ENCODE results near the gene CUL9.

DNA sequence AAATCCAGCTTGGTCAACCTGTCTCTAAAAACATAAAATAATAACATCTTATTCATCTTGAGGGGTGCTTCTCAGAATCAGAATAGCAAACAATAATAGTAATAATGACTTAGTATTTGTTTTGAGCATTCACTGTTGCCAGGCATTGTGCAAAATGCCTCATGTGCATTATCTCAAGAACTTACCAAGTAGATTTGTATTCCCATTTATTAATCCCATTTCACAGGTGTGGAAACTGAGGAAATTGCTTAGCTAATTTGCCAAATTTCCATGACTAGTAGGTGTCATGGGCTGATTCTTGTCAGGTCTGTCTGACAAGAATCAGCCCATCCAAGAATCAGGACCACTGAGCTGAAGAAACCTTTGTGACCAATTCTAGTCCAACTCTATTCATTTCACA is 66.8 kb downstream of the CUL9 start:
- TF ChIP-seq, protein P1, sequence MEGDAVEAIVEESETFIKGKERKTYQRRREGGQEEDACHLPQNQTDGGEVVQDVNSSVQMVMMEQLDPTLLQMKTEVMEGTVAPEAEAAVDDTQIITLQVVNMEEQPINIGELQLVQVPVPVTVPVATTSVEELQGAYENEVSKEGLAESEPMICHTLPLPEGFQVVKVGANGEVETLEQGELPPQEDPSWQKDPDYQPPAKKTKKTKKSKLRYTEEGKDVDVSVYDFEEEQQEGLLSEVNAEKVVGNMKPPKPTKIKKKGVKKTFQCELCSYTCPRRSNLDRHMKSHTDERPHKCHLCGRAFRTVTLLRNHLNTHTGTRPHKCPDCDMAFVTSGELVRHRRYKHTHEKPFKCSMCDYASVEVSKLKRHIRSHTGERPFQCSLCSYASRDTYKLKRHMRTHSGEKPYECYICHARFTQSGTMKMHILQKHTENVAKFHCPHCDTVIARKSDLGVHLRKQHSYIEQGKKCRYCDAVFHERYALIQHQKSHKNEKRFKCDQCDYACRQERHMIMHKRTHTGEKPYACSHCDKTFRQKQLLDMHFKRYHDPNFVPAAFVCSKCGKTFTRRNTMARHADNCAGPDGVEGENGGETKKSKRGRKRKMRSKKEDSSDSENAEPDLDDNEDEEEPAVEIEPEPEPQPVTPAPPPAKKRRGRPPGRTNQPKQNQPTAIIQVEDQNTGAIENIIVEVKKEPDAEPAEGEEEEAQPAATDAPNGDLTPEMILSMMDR (conservative IDR thresholded peaks at IDR 0.05; ENCODE audit: low read depth, low read length), result no peak
- no peak for TF ChIP-seq EZH2 (IDR thresholded peaks at IDR 0.05; ENCODE audit: low read length, unreplicated experiment)
